NCI-H187 treated with DMSO at 0.1 percent for 48 hours (cell line): ENCODE data around the gene KLHL36.

Experiments used
- DNase-seq: peaks from one replicate; lab custom pipeline; 2025; lab: John Stamatoyannopoulos, UW

The KLHL36 gene

DNA sequence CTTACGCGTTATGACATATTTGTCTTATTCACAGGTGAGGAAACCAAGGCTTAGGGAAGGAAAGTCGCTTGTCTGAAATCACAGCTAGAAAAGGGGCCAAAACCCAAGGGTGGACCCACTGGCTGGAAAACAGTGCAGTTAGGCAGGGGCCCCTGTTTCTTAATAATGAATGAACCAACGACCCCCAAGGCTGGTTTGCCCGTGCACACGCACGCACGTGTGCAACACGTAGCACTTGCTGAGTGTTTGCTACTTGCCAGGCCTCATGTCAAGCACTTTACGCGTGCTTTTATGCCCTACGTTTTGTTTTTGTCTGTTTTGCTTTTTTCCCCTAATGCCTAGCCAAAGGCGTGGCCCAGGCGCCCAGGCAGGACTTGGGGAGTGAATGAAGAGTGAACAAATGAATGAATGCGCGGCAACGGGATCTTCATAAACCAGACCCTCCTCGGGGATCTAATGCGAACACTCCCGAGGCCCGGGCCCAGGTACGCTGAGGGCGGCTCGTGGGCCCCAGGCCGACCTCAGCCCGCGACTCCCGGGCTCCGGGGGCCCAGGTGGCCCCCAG is 50.9 kb downstream of the KLHL36 start:
- no peak for DNase-seq

DNA sequence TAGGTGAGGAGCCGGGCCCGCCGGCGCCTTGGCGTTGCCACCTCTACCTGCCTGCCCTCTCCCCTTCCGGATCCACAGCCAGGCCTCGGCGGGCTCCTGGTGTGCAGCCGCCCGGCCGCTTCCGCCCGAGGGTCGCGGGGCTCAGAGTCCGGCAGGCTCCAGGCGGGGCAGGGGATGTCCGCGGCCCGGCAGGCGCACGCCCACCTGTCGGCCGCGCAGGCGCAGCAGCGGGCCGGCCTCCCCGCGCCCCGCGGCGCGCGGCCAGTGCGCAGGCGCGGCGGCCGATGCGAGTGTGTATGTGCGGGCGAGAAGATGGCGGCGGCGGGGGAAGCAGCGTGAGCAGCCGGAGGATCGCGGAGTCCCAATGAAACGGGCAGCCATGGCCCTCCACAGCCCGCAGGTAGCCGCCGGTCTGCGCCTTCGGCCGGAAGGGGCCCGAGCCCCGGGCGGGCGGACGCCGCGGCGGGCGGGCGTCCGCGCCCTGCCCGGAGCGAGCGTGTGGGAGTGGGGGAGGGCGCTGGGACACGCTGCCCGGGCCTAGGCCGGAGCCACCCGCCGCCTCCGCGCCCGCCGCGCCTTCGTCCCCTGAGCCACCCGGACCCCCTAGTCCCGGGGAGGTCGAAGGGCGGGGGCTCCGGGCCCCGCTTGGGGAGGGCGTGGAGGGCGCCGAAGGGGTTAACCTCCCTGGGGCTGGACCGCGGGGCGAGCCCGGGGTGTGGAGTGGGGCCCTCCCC is 51.6 kb downstream of the KLHL36 start, which contains the start of gene USP10:
Gene USP10, plus strand, starts transcription at position 289 of the 734 bp plus-strand sequence. Its CDS starts 91 bp downstream, at position 380.
- no peak for DNase-seq

- no peak for DNase-seq
Observed at GRCh38 chr16:84700446-84701300, 52.4 kb downstream of the KLHL36 start.

GRCh38 chr16:84703681-84704080 is 55.4 kb downstream of the KLHL36 start:
- no peak for DNase-seq

- no peak for DNase-seq
Observed at GRCh38 chr16:84704253-84704652, 55.9 kb downstream of the KLHL36 start.

DNA sequence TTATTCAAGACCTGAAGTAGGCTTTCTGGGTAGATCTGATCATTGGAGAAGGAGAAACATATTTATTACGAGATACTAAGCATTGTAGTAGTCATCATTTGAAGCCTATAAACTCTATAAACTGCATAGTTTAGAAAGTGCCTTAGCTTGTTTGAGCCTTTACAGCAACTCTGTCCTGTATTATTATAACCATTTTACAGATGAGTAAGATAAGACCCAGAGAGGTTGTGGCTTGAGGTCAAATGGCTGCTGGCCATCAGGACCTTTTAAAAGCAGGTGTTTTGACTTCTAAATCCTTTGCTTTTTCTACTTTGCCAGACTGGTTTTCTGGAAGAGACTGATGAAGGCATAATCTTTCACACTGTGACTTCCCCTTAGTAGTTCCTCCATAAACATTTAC is 58.5 kb downstream of the KLHL36 start:
- no peak for DNase-seq

DNA sequence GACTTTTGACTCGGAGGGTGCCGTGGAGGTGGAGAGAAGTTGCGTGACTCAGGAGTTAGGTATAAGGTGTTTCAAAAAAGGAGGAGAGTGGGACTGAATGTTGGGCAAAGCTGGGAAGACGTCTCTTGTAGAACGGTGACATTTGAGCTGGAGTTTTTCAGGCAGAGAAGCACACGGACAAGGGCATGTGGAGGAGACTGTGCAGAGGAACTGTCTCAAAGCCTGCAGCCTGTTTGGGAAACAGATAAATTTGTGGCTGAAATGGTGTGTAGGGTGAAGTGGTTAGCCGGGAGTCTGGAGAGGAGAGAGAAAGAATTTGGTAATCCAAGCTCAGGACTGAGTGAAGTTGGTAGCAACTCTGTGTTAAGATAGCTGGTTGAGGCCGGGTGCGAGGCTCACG is 61.3 kb downstream of the KLHL36 start:
- no peak for DNase-seq

GRCh38 chr16:84710686-84711085 is 62.4 kb downstream of the KLHL36 start:
- DNase-seq, result no peak
